ENCODE data around the gene CDC42BPB.

DNA sequence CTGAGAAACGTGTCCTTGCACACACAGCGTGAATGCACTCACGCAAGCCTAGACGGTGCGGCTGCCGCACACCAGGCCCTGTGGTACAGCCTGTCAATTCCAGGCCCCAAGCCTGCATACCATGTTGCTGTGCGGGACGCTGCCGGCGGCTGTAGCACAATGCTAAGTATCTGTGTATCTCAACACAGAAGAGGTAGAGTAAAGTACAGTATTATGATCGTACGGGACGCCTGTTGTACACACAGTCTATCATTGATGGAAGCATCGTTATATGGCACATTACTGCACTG is 89.9 kb downstream of the CDC42BPB start:
- no peak for TF ChIP-seq CTCF (CRISPR knock-in tag; IDR thresholded peaks at IDR 0.05)
- TF ChIP-seq TBP (CRISPR knock-in tag; IDR thresholded peaks at IDR 0.05), result no peak
- no peak for TF ChIP-seq MLX (CRISPR knock-in tag; IDR thresholded peaks at IDR 0.05)
- no peak for TF ChIP-seq FOSL1 (CRISPR knock-in tag; IDR thresholded peaks at IDR 0.05; ENCODE audit: borderline replicate concordance)
- TF ChIP-seq FOSL2 (CRISPR knock-in tag; IDR thresholded peaks at IDR 0.05), result no peak
- TF ChIP-seq ZNF768 (CRISPR knock-in tag; IDR thresholded peaks at IDR 0.05), result no peak
- TF ChIP-seq, protein P1, sequence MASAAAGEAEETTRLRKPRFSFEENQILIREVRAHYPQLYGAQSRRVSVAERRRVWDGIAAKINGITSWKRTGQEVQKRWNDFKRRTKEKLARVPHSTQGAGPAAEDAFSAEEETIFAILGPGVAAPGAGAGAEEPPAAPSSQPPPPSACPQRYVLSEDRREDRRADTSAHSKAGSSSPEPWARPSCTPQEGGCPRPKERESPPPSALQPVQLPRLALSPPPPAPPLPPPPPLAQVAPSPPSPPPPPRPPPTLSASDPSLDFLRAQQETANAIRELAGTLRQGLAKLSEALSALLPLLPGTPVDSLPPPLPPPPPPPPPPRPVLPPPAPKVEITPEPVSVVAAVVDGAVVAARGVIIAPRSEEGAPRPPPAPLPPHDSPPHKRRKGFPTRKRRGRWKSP (CRISPR knock-in tag; IDR thresholded peaks at IDR 0.05), result no peak
- TF ChIP-seq ZNF256 (CRISPR knock-in tag; conservative IDR thresholded peaks at IDR 0.05), result no peak
- no peak for TF ChIP-seq AHDC1 (CRISPR knock-in tag; IDR thresholded peaks at IDR 0.05; ENCODE audit: borderline replicate concordance)
- TF ChIP-seq, protein P2, sequence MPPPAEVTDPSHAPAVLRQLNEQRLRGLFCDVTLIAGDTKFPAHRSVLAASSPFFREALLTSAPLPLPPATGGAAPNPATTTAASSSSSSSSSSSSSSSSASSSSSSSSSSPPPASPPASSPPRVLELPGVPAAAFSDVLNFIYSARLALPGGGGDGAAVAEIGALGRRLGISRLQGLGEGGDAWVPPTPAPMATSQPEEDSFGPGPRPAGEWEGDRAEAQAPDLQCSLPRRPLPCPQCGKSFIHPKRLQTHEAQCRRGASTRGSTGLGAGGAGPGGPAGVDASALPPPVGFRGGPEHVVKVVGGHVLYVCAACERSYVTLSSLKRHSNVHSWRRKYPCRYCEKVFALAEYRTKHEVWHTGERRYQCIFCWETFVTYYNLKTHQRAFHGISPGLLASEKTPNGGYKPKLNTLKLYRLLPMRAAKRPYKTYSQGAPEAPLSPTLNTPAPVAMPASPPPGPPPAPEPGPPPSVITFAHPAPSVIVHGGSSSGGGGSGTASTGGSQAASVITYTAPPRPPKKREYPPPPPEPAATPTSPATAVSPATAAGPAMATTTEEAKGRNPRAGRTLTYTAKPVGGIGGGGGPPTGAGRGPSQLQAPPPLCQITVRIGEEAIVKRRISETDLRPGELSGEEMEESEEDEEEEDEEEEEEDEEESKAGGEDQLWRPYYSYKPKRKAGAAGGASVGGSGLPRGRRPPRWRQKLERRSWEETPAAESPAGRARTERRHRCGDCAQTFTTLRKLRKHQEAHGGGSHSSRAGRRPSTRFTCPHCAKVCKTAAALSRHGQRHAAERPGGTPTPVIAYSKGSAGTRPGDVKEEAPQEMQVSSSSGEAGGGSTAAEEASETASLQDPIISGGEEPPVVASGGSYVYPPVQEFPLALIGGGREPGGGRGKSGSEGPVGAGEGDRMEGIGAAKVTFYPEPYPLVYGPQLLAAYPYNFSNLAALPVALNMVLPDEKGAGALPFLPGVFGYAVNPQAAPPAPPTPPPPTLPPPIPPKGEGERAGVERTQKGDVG (CRISPR knock-in tag; IDR thresholded peaks at IDR 0.05; ENCODE audit: borderline replicate concordance), result no peak
- no peak for TF ChIP-seq KDM1A (CRISPR knock-in tag; IDR thresholded peaks at IDR 0.05)
- no peak for TF ChIP-seq ZNF562 (CRISPR knock-in tag; IDR thresholded peaks at IDR 0.05; ENCODE audit: borderline replicate concordance)
